Esophagus squamous epithelium (tissue), 4 donors: ENCODE results near the gene PLPP7.

Experiments used
- POLR2A ChIP-seq, 4 donors: fragments of 450-650 bp; IDR thresholded peaks; one replicate each; pipeline ENCODE4 v1.6.1; 2017; ENCODE audit warnings: antibody characterized with exemption in 4 of 4, mild to moderate bottlenecking in 4 of 4, moderate library complexity in 3 of 4
- TF ChIP-seq, protein P1 (sequence below), 6 experiments: fragments of 450-650 bp in 4 of 6; fragments of 200-600 bp in 2 of 6; sonication (generic) in 2 of 6; IDR thresholded peaks; one replicate each; pipeline ENCODE4 v1.5.1; 2016 to 2019; ENCODE audit warnings: antibody characterized with exemption in 6 of 6, mild to moderate bottlenecking in 4 of 6, moderate library complexity in 4 of 6

DNA sequence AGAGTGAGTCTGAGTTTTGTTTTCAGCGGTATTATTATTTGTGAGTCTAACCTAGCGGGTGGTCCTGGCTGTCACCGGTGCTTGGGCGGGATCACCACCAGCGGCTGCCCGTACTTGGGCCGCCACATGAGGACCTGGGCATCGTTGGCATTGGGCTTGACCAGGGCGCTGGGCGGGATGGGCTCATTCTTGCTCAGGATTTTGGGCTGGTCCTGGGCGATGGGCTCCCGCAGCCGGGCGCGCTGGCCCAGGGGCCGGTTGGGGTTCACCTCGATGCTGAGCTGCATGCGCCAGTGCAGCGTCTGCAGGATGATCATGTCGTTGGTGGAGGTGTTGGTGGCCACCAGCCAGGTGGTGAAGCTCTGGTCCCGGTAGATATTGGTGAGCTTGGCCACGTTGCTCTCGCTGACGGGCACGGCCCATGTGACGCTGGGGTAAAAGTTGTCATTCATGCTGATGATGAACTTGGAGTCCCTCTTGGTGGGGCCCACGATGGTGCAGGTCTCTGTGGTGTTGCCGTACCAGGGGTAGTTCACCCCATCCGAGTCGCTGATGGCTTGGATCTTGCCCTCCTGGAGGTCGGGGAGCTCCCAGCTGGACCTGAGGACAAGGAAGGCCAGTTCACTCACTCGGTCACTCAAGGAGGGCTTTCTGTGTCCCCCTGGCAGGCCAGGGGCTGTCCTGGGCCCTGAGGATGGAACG, 28.6 kb upstream of the PLPP7 start:
- TF ChIP-seq, protein P1, sequence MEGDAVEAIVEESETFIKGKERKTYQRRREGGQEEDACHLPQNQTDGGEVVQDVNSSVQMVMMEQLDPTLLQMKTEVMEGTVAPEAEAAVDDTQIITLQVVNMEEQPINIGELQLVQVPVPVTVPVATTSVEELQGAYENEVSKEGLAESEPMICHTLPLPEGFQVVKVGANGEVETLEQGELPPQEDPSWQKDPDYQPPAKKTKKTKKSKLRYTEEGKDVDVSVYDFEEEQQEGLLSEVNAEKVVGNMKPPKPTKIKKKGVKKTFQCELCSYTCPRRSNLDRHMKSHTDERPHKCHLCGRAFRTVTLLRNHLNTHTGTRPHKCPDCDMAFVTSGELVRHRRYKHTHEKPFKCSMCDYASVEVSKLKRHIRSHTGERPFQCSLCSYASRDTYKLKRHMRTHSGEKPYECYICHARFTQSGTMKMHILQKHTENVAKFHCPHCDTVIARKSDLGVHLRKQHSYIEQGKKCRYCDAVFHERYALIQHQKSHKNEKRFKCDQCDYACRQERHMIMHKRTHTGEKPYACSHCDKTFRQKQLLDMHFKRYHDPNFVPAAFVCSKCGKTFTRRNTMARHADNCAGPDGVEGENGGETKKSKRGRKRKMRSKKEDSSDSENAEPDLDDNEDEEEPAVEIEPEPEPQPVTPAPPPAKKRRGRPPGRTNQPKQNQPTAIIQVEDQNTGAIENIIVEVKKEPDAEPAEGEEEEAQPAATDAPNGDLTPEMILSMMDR (IDR thresholded peaks at IDR 0.05) = no peak
- TF ChIP-seq POLR2A (IDR thresholded peaks at IDR 0.05) = no peak
